Endothelial cell of umbilical vein (primary cell): ENCODE measurements around the gene TRPV6.

Experiments used
- CTCF ChIP-seq, 2 donors: IDR thresholded peaks; 1 replicate in 1 of 2; 2 replicates in 1 of 2; pipeline ENCODE4 v1.5.1; 2011; ENCODE audit warnings: low read length in 2 of 2, mild to moderate bottlenecking in 2 of 2, moderate library complexity in 2 of 2, control low read depth in 1 of 2, inconsistent platforms in 1 of 2, low read depth in 1 of 2; ENCODE audit not compliant: insufficient read depth in 1 of 2; ENCODE audit errors: extremely low read depth in 1 of 2
- EZH2 ChIP-seq: IDR thresholded peaks from 2 replicates; pipeline ENCODE4 v1.6.1; 2012; ENCODE audit warnings: borderline replicate concordance, low read depth, mild to moderate bottlenecking, moderate library complexity, low read length, inconsistent platforms; ENCODE audit not compliant: severe bottlenecking
- POLR2A ChIP-seq: IDR thresholded peaks from 2 replicates; pipeline ENCODE4 v1.6.1; 2012; ENCODE audit warnings: low read depth, mild to moderate bottlenecking, control low read depth, low read length
- POLR2AphosphoS5 ChIP-seq: IDR thresholded peaks from 2 replicates; pipeline ENCODE4 v1.6.1; 2012; ENCODE audit warnings: low read depth, mild to moderate bottlenecking, control low read depth, low read length, moderate library complexity; ENCODE audit not compliant: insufficient read depth

- TF ChIP-seq POLR2AphosphoS5 (no peak), CTCF (IDR thresholded peaks at IDR 0.05; ENCODE audit: extremely low read depth in 1 of 2, insufficient read depth in 1 of 2, low read depth in 1 of 2, low read length in 2 of 2) (no peak), POLR2A (no peak), EZH2 (no peak)
Observed at GRCh38 chr7:142855756-142856564, 29.6 kb downstream of the TRPV6 start.
